GM18909 (cell line): ENCODE measurements around the gene ZNF740.
"Not testable (repeated sequence)": the region's sequence is repeated elsewhere in the genome, so short reads cannot be mapped to it uniquely, and the experiment has no call there.

Experiments used
- ATAC-seq: cut with Tn5 transposase; IDR thresholded peaks from one replicate; pipeline ENCODE4 v1.9.1; 2021; ENCODE audit warnings: mild to moderate bottlenecking; ENCODE audit not compliant: unreplicated experiment, poor library complexity

The ZNF740 gene

GRCh38 chr12:53172352-53172751 is 8.2 kb upstream of the ZNF740 start:
- no peak for ATAC-seq

- ATAC-seq: no peak
Measured at GRCh38 chr12:53173085-53173715, 7.3 kb upstream of the ZNF740 start.

- no peak for ATAC-seq
Measured at GRCh38 chr12:53174881-53175491, 5.5 kb upstream of the ZNF740 start.

GRCh38 chr12:53176750-53177149 is 3.8 kb upstream of the ZNF740 start:
- no peak for ATAC-seq

GRCh38 chr12:53177447-53177846 is 3.1 kb upstream of the ZNF740 start:
- not testable (repeated sequence) for ATAC-seq

- not testable (repeated sequence) for ATAC-seq
Measured at GRCh38 chr12:53178803-53179202, 1.7 kb upstream of the ZNF740 start.

GRCh38 chr12:53179687-53180219 is 769 bp upstream of the ZNF740 start:
- peak; percentile 14 for ATAC-seq

- peak; percentile 48 for ATAC-seq
Measured at GRCh38 chr12:53180931-53181645, 566 bp downstream of the ZNF740 start.

- ATAC-seq: no peak
Measured at GRCh38 chr12:53181935-53182334, 1.4 kb downstream of the ZNF740 start.

- ATAC-seq: no peak
Measured at GRCh38 chr12:53182903-53183302, 2.4 kb downstream of the ZNF740 start.

- ATAC-seq: no peak
Measured at GRCh38 chr12:53184828-53185227, 4.3 kb downstream of the ZNF740 start.

- no peak for ATAC-seq
Measured at GRCh38 chr12:53185582-53186153, 5.1 kb downstream of the ZNF740 start.

GRCh38 chr12:53186745-53187144 is 6.2 kb downstream of the ZNF740 start:
- ATAC-seq: no peak

- ATAC-seq: no peak
Measured at GRCh38 chr12:53187145-53187899, 6.8 kb downstream of the ZNF740 start.

- no peak for ATAC-seq
Measured at GRCh38 chr12:53190108-53190729, 9.7 kb downstream of the ZNF740 start.

- ATAC-seq: no peak
Measured at GRCh38 chr12:53191096-53191884, 10.8 kb downstream of the ZNF740 start.

- ATAC-seq: no peak
Measured at GRCh38 chr12:53191885-53192530, 11.5 kb downstream of the ZNF740 start.

- no peak for ATAC-seq
Measured at GRCh38 chr12:53192531-53193021, 12.1 kb downstream of the ZNF740 start.
